Mesendoderm (in vitro differentiated cells): Measurements from ENCODE around the gene CTSE.

Experiments used
- DNase-seq: peaks from one replicate; pipeline ENCODE4 v3.0.0; 2013
- H2AK5ac ChIP-seq: 2 replicates; pipeline ENCODE4 v1.6.1; 2013; ENCODE audit warnings: low read length, inconsistent platforms
- H2BK120ac ChIP-seq: 2 replicates; pipeline ENCODE4 v1.6.1; 2013; ENCODE audit warnings: low read depth, mild to moderate bottlenecking, low read length, moderate library complexity, mixed read lengths
- H2BK15ac ChIP-seq: replicated peaks from 2 replicates; pipeline ENCODE4 v1.6.1; 2013; ENCODE audit warnings: low read depth, mild to moderate bottlenecking, moderate library complexity
- H2BK5ac ChIP-seq: 2 replicates; pipeline ENCODE4 v1.6.1; 2013; ENCODE audit warnings: low read length, inconsistent platforms
- H3K18ac ChIP-seq: 2 replicates; pipeline ENCODE4 v1.6.1; 2013; ENCODE audit warnings: mild to moderate bottlenecking, low read length, mixed read lengths
- H3K23ac ChIP-seq: one replicate; pipeline ENCODE4 v1.6.1; 2013; ENCODE audit warnings: low read length
- H3K27ac ChIP-seq: 2 replicates; pipeline ENCODE4 v1.5.1; 2013; ENCODE audit warnings: low read depth, mild to moderate bottlenecking, inconsistent platforms, low read length, moderate library complexity
- H3K27me3 ChIP-seq: 2 replicates; pipeline ENCODE4 v1.6.1; 2013; ENCODE audit warnings: low read length, control low read depth, mild to moderate bottlenecking, inconsistent platforms; ENCODE audit not compliant: insufficient read depth, poor library complexity
- H3K36me3 ChIP-seq: 2 replicates; pipeline ENCODE4 v1.6.1; 2013; ENCODE audit warnings: low read length, inconsistent platforms; ENCODE audit not compliant: control insufficient read depth, insufficient read depth
- H3K4ac ChIP-seq: one replicate; pipeline ENCODE4 v1.6.1; 2013; ENCODE audit warnings: low read depth, mild to moderate bottlenecking, low read length, moderate library complexity
- H3K4me1 ChIP-seq: 2 replicates; pipeline ENCODE4 v1.6.1; 2013; ENCODE audit warnings: low read depth, low read length, inconsistent platforms; ENCODE audit not compliant: control insufficient read depth
- H3K4me2 ChIP-seq: 2 replicates; pipeline ENCODE4 v1.6.1; 2013; ENCODE audit warnings: low read length
- H3K4me3 ChIP-seq: 2 replicates; pipeline ENCODE4 v1.5.1; 2013; ENCODE audit warnings: mild to moderate bottlenecking, low read length
- H3K56ac ChIP-seq: one replicate; pipeline ENCODE4 v1.6.1; 2013; ENCODE audit warnings: low read length
- H3K79me1 ChIP-seq: 2 replicates; pipeline ENCODE4 v1.6.1; 2013; ENCODE audit warnings: low read length, inconsistent platforms
- H3K79me2 ChIP-seq: 2 replicates; pipeline ENCODE4 v1.6.1; 2013; ENCODE audit warnings: mild to moderate bottlenecking, low read length; ENCODE audit not compliant: control insufficient read depth, insufficient read depth
- H3K9ac ChIP-seq: 2 replicates; pipeline ENCODE4 v1.6.1; 2013; ENCODE audit warnings: low read length, inconsistent platforms
- H4K5ac ChIP-seq: one replicate; pipeline ENCODE4 v1.6.1; 2013; ENCODE audit warnings: low read length
- H4K8ac ChIP-seq: one replicate; pipeline ENCODE4 v1.6.1; 2013; ENCODE audit warnings: low read depth, mild to moderate bottlenecking, control low read depth, low read length, moderate library complexity
- WGBS: extraction: QIAGEN DNeasy Blood & Tissue Kit; methylation state at CpG from one replicate; pipeline ENCODE4 v1.1.7; 2013; ENCODE audit warnings: low lambda C conversion rate, missing lambda C conversion rate; ENCODE audit not compliant: insufficient coverage; ENCODE audit errors: extremely low coverage; 5-methylcytosine and 5-hydroxymethylcytosine counted together

CTSE gene

DNA sequence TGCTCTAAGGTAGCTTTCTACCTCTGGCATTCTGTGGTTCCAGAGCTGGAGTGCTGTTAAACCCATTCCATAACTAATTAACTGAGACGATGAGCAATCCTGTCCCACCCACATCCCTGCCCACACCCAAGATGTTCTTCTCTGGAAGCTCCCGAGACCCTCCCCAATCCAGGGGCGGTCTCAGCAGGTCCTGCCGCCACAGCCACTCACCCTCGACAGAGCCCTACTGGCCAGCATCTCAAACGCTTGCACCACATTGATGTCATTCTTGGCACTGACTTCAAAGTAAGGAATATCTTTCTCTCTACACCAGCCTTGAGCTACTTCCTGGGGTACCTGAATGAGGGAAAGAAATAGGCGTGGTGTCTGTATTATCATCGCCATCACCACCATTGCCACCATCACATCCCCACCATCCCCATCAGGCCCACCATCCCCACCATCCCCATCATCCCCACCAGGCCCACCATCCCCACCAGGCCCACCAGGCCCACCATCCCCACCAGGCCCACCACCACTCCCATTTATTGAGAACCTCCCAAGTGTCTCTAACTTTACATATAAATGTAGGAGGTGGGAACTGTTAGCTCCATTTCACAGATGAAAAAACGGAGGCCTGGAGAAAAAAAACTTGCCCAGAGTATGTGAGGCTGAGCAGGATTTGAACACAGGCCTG lies 38.2 kb downstream of the CTSE start:
- no peak overlapping the region for H3K27ac ChIP-seq
- no peak overlapping the region for H3K4me3 ChIP-seq
- no peaks in the 10 kb centered on the region for H3K36me3 ChIP-seq
- no peak overlapping the region for H4K5ac ChIP-seq
- H3K9ac ChIP-seq, result no peak overlapping the region
- no CpG with 5 or more reads among the region's 9 CpGs for WGBS
- no peak overlapping the region for H3K4ac ChIP-seq
- H2BK15ac ChIP-seq, result no peak overlapping the region
- no peak overlapping the region for H2BK5ac ChIP-seq
- no peaks in the 10 kb centered on the region for H3K27me3 ChIP-seq
- no peak overlapping the region for H3K18ac ChIP-seq
- H3K23ac ChIP-seq, result no peak overlapping the region
- H2BK120ac ChIP-seq, result no peak overlapping the region
- H2AK5ac ChIP-seq, result no peak overlapping the region
- no peak overlapping the region for H3K4me2 ChIP-seq
- no peak overlapping the region for H4K8ac ChIP-seq
- H3K79me2 ChIP-seq, result no peaks in the 10 kb centered on the region
- no peaks in the 10 kb centered on the region for H3K79me1 ChIP-seq
- no peak overlapping the region for H3K56ac ChIP-seq
- DNase-seq, result no peak
- no peaks in the 10 kb centered on the region for H3K4me1 ChIP-seq

DNA sequence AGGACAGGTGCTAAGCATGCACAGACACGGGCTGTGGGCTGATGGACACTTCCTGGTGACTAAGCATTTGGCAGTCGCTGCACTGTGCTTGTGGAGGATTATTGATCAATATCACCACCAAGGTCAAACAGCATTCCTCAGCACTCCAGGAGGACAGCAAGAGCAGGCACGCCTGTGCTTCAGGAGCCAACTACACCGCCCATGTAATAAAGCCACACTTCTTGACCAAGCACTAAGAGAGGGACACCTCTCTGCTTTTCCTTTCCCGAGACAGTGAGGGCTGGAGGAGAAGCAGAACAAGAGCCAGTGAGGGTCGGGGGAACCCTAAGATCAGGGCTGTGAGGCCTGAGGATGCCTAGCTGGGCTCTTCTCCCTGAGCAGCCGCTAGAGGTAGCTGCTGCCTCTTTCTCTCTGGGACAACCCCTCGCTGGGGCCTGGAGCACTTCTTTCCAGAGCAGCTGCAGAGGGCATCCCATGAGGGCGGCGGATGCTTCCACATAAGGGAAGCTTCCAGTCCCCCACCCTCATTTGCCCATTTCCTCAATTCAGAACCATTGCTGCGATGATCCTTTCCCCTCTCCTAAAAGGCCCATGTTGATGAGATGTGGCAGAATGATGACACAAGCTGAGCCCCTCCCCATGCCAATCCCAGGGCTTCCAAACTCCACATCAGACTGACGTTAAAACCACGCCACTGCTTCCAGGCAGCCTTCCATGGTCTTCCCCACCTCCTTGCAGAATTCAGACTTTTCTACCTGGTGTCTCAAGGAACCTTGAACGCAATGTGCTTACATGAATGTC lies 39.6 kb downstream of the CTSE start:
- H4K8ac ChIP-seq, result no peak overlapping the region
- no CpG with 5 or more reads among the region's 14 CpGs for WGBS
- no peak overlapping the region for H3K4ac ChIP-seq
- no peak overlapping the region for H3K56ac ChIP-seq
- no peaks in the 10 kb centered on the region for H3K27me3 ChIP-seq
- H2BK15ac ChIP-seq, result no peak overlapping the region
- H3K79me2 ChIP-seq, result no peaks in the 10 kb centered on the region
- no peaks in the 10 kb centered on the region for H3K36me3 ChIP-seq
- H3K18ac ChIP-seq, result no peak overlapping the region
- H3K9ac ChIP-seq, result no peak overlapping the region
- no peak overlapping the region for H3K27ac ChIP-seq
- DNase-seq, result peak; percentile 81
- no peak overlapping the region for H3K4me3 ChIP-seq
- no peak overlapping the region for H2BK5ac ChIP-seq
- no peak overlapping the region for H4K5ac ChIP-seq
- no peak overlapping the region for H2AK5ac ChIP-seq
- no peak overlapping the region for H3K23ac ChIP-seq
- no peaks in the 10 kb centered on the region for H3K4me1 ChIP-seq
- H3K4me2 ChIP-seq, result no peak overlapping the region
- H2BK120ac ChIP-seq, result no peak overlapping the region
- H3K79me1 ChIP-seq, result no peaks in the 10 kb centered on the region

DNA sequence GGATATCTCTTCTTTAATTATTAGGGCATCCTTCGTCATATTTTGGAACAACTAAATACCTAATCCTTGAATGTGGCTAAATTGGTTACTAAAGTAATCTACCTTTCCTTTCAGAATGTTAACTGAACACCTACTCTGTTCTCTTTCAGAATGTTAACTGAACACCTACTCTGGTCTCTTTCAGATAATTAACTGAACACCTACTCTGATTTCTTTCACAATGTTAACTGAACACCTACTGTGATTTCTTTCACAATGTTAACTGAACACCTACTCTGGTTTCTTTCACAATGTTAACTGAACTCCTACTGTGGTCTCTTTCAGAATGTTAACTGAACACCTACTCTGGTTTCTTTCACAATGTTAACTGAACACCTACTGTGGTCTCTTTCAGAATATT lies 42.4 kb downstream of the CTSE start:
- H2BK120ac ChIP-seq, result no peak overlapping the region
- H2BK15ac ChIP-seq, result no peak overlapping the region
- H3K4me3 ChIP-seq, result no peak overlapping the region
- no peak overlapping the region for H3K4me2 ChIP-seq
- H3K18ac ChIP-seq, result no peak overlapping the region
- H4K5ac ChIP-seq, result no peak overlapping the region
- H3K4me1 ChIP-seq, result no peaks in the 10 kb centered on the region
- H3K27ac ChIP-seq, result no peak overlapping the region
- H3K79me1 ChIP-seq, result no peaks in the 10 kb centered on the region
- no peak overlapping the region for H3K56ac ChIP-seq
- H3K4ac ChIP-seq, result no peak overlapping the region
- no peak for DNase-seq
- no peak overlapping the region for H2AK5ac ChIP-seq
- H3K36me3 ChIP-seq, result no peaks in the 10 kb centered on the region
- no peaks in the 10 kb centered on the region for H3K27me3 ChIP-seq
- no peaks in the 10 kb centered on the region for H3K79me2 ChIP-seq
- H4K8ac ChIP-seq, result no peak overlapping the region
- H3K9ac ChIP-seq, result no peak overlapping the region
- WGBS, result no CpG with 5 or more reads among the region's 1 CpG
- no peak overlapping the region for H2BK5ac ChIP-seq
- no peak overlapping the region for H3K23ac ChIP-seq

DNA sequence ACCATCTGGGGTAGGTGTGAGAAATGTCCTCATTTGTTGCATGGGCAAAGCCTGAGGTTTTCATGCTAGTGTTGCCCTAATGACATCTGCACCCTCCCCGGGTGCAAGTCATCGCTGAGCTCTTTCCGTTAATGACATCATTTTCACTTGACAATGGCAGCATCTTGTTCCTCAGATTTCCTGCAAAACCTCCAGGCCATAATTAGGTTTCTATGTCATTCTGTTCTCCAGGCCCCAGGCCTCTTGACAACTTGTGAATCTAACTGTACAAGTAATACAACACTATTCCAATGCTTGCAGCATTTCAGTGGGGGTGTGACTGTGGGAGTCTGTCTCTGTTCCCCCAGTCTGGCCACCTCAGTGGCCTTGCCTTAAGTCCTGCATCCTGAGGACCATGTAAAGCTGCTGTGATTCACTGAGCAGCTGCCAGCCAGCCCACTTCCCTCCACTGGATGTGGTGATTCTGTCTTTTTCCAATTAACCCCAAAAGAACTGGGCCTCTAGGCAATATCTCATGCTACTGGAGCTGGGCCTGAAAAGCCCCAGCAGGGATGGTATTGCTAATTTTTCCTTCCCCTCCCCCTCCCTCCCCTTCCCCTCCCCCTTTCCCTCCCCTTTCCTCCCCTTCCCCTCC lies 43.3 kb downstream of the CTSE start:
- Histone ChIP-seq H3K4me2 (no peak overlapping the region), H3K4me3 (no peak overlapping the region), H3K4me1 (no peaks in the 10 kb centered on the region), H3K79me2 (no peaks in the 10 kb centered on the region), H2BK120ac (no peak overlapping the region), H3K18ac (no peak overlapping the region), H3K36me3 (no peaks in the 10 kb centered on the region), H3K56ac (no peak overlapping the region), H3K27ac (no peak overlapping the region), H3K27me3 (no peaks in the 10 kb centered on the region), H3K4ac (no peak overlapping the region), H2BK15ac (no peak overlapping the region), H4K5ac (no peak overlapping the region), H2BK5ac (no peak overlapping the region), H3K9ac (no peak overlapping the region), H3K23ac (no peak overlapping the region), H2AK5ac (no peak overlapping the region), H3K79me1 (no peaks in the 10 kb centered on the region), H4K8ac (no peak overlapping the region)
- no CpG with 5 or more reads among the region's 3 CpGs for WGBS
- no peak for DNase-seq

DNA sequence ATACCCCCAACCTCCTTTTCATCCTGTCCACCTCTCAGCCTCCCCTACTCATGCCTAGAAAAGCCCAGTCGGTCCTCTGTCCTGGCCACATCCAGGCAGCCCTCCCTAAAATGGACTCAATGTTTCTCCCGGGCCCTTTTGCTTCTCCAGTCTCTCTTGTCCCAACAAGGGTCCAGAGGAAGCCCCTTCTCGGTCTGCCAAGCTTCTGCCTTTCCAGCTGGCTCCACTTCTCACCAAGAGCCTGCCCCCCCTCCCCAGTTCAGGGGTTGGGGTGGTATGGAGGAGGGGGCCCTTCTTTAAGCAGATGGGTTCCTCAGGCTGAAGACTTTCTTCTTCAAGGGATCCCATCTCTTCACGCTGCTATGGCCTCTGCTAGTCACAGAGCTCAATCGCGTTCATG lies 44.4 kb downstream of the CTSE start:
- no peak overlapping the region for H4K5ac ChIP-seq
- no peak overlapping the region for H3K4ac ChIP-seq
- no peak overlapping the region for H3K27ac ChIP-seq
- H3K4me1 ChIP-seq, result no peaks in the 10 kb centered on the region
- WGBS, result no CpG with 5 or more reads among the region's 6 CpGs
- H4K8ac ChIP-seq, result no peak overlapping the region
- H3K23ac ChIP-seq, result no peak overlapping the region
- no peak for DNase-seq
- no peak overlapping the region for H2BK120ac ChIP-seq
- no peak overlapping the region for H2BK15ac ChIP-seq
- H3K79me2 ChIP-seq, result no peaks in the 10 kb centered on the region
- no peak overlapping the region for H2AK5ac ChIP-seq
- no peaks in the 10 kb centered on the region for H3K36me3 ChIP-seq
- no peak overlapping the region for H3K4me2 ChIP-seq
- H3K18ac ChIP-seq, result no peak overlapping the region
- no peaks in the 10 kb centered on the region for H3K27me3 ChIP-seq
- H2BK5ac ChIP-seq, result no peak overlapping the region
- no peak overlapping the region for H3K4me3 ChIP-seq
- H3K9ac ChIP-seq, result no peak overlapping the region
- H3K56ac ChIP-seq, result no peak overlapping the region
- no peaks in the 10 kb centered on the region for H3K79me1 ChIP-seq
